ENCODE measurements around the gene TMEM140. TPM values are rescaled to one million over a fixed set of nuclear protein-coding genes. Genes with fewer than 3 reads are reported as not detected.

TMEM140 gene
- total and polyA plus RNA-seq, 2 of the 13 experiments (the other 11 are each of a cell fraction or from before 2014, with no cell fraction given) = 9.2 to 21.7 TPM

- TF ChIP-seq ZBTB26 (CRISPR knock-in tag; IDR thresholded peaks at IDR 0.05; ENCODE audit: borderline replicate concordance) (peak; percentile 8; the same call in 1 of the 2 replicates), ZNF574 (CRISPR knock-in tag; IDR thresholded peaks at IDR 0.05) (peak; percentile 24; the same call in 1 of the 2 replicates), ZSCAN25 (CRISPR knock-in tag; IDR thresholded peaks at IDR 0.05) (peak; percentile 63), AHR (CRISPR knock-in tag; IDR thresholded peaks at IDR 0.05) (peak; percentile 24; the same call in 1 of the 2 replicates), MYPOP (CRISPR knock-in tag; IDR thresholded peaks at IDR 0.05) (peak; percentile 98), PHF21A (CRISPR knock-in tag; IDR thresholded peaks at IDR 0.05) (no peak), ZNF614 (CRISPR knock-in tag; IDR thresholded peaks at IDR 0.05; ENCODE audit: borderline replicate concordance) (no peak; the same call in 1 of the 2 replicates), GATA4 (IDR thresholded peaks at IDR 0.05; ENCODE audit: borderline replicate concordance, low read depth) (0 out of 2 replicates have a peak, but pooled peaks have one; percentile 35), PHF8 (CRISPR knock-in tag; IDR thresholded peaks at IDR 0.05) (peak; percentile 83), ZNF329 (CRISPR knock-in tag; IDR thresholded peaks at IDR 0.05; ENCODE audit: low read depth) (peak; percentile 71; the same call in 1 of the 2 replicates), POLR2G (IDR thresholded peaks at IDR 0.05; ENCODE audit: low read depth, low read length) (peak; percentile 68), GATAD1 (CRISPR knock-in tag; IDR thresholded peaks at IDR 0.05) (no peak; the same call in 1 of the 2 replicates), RBM39 (IDR thresholded peaks at IDR 0.05; ENCODE audit: low read depth, low read length, poor library complexity, severe bottlenecking) (no peak), ARID4A (CRISPR knock-in tag; IDR thresholded peaks at IDR 0.05; ENCODE audit: borderline replicate concordance) (peak; percentile 86), PLRG1 (conservative IDR thresholded peaks at IDR 0.05) (no peak), TFE3 (CRISPR knock-in tag; IDR thresholded peaks at IDR 0.05) (no peak), SRY (CRISPR knock-in tag; IDR thresholded peaks at IDR 0.05) (0 out of 2 replicates have a peak, but pooled peaks have one; percentile 90)
These were observed 63.5 kb downstream of the TMEM140 start, which contains the start of gene WDR91 (continued) for GRCh38 chr7:135211179-135211945.
